LNCaP clone FGC (cell line): ENCODE measurements around the gene ZNF426.

Experiments used
- DNase-seq: peaks from one replicate; pipeline ENCODE4 v3.0.0-alpha.2; 2011; ENCODE audit warnings: low read depth
- H3K4me3 ChIP-seq: 2 replicates; pipeline ENCODE4 v1.5.1; 2011; ENCODE audit warnings: mild to moderate bottlenecking, low read depth, low read length, control low read depth
- CTCF ChIP-seq: IDR thresholded peaks from 2 replicates; pipeline ENCODE4 v1.5.1; 2012; ENCODE audit warnings: mild to moderate bottlenecking; ENCODE audit not compliant: control insufficient read depth, insufficient read depth; ENCODE audit errors: extremely low read depth

The ZNF426 gene

GRCh38 chr19:9485140-9485539, 53.3 kb downstream of the ZNF426 start:
- no peak for TF ChIP-seq CTCF
- no peak for DNase-seq
- no peak overlapping the region for H3K4me3 ChIP-seq

DNA sequence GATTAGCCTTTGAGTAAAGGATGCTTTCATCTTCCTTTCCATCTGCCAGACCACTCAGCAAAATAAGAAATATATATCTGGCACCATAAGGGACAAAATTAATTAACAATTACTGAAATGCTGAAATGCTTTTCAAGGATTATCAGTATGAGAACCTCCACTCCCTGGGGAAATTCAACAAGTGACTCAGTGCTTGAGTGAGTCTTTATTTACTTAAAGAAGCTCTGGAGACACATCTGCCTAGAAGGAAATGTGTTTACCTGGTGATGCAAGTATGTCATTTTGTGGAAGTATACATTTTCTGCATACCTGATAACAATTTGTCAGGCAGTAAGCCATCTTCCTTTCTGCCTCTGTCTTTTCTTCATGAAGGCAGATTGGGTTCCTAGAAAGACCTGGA, 63.5 kb downstream of the ZNF426 start:
- TF ChIP-seq CTCF: no peak
- no peak for DNase-seq
- H3K4me3 ChIP-seq: no peak overlapping the region
